Endothelial cell of umbilical vein (primary cell): Measurements from ENCODE around the gene TBCE. TPM values are rescaled to one million over a fixed set of nuclear protein-coding genes. Genes with fewer than 3 reads are reported as not detected.

ENCODE experiments used
- BruUV-seq: library from RNA; stranded (reverse); fragments of 400-500 nt; replicated peaks from 2 replicates; lab custom pipeline; 2021; lab: Mats Ljungman, UMichigan
- CTCF ChIA-PET: fragments of 300-600, 350-600 bp; sonication (Branson Sonifier 250); formaldehyde crosslinking; loops from one replicate; lab custom pipeline; 2021; ENCODE audit warnings: antibody characterized with exemption, inconsistent platforms; lab: Charles Lee
- POLR2A ChIA-PET: fragments of 300-600, 350-600 bp; sonication (Branson Sonifier 250); formaldehyde crosslinking; loops from one replicate; lab custom pipeline; 2021; ENCODE audit warnings: antibody characterized with exemption, inconsistent platforms; lab: Charles Lee
- DNase-seq: peaks from one replicate; pipeline ENCODE4 v3.0.0-alpha.2; 2011; ENCODE audit warnings: low read depth, low spot score
- FAIRE-seq: peaks from 2 replicates; lab custom pipeline; 2011; peaks lifted over from hg19 to GRCh38; lab: Jason Lieb, UNC
- H2AFZ ChIP-seq: 2 replicates; pipeline ENCODE4 v1.6.0; 2012; ENCODE audit warnings: low read depth, low read length, control low read depth, inconsistent platforms
- H3K27ac ChIP-seq: 2 replicates; pipeline ENCODE4 v1.5.1; 2011; ENCODE audit warnings: low read depth, mild to moderate bottlenecking, control low read depth, low read length, moderate library complexity; ENCODE audit not compliant: insufficient read depth
- H3K27me3 ChIP-seq, 2 experiments: 2 replicates each; pipeline versions ENCODE4 v1.6.0 to v1.6.1; 2011; ENCODE audit warnings: low read length in 2 of 2, mixed read lengths in 1 of 2; ENCODE audit not compliant: control insufficient read depth in 2 of 2, insufficient read depth in 2 of 2
- H3K36me3 ChIP-seq, 2 experiments: 2 replicates in 1 of 2; 3 replicates in 1 of 2; pipeline ENCODE4 v1.5.1; 2011; ENCODE audit warnings: low read length in 2 of 2, mild to moderate bottlenecking in 1 of 2, moderate library complexity in 1 of 2; ENCODE audit not compliant: control insufficient read depth in 2 of 2, insufficient read depth in 2 of 2; ENCODE audit errors: extremely low read depth in 1 of 2
- H3K4me1 ChIP-seq: 3 replicates; pipeline ENCODE4 v1.5.1; 2011; ENCODE audit warnings: mild to moderate bottlenecking, low read length; ENCODE audit not compliant: control insufficient read depth, insufficient read depth; ENCODE audit errors: extremely low read depth
- H3K4me2 ChIP-seq: 2 replicates; pipeline ENCODE4 v1.6.1; 2011; ENCODE audit warnings: low read length, control low read depth, mixed read lengths; ENCODE audit not compliant: insufficient read depth
- H3K4me3 ChIP-seq, 3 experiments: fragments of 200-600 bp in 1 of 3; sonication (generic), shearing (Covaris generic) in 1 of 3; replicated peaks in 1 of 3; 2 replicates each; pipeline ENCODE4 v1.5.1; 2011 to 2016; ENCODE audit warnings: control low read depth in 3 of 3, low read length in 3 of 3, mild to moderate bottlenecking in 2 of 3, inconsistent platforms in 1 of 3, low read depth in 1 of 3, moderate library complexity in 1 of 3; ENCODE audit not compliant: insufficient read depth in 1 of 3
- H3K79me2 ChIP-seq: 2 replicates; pipeline ENCODE4 v1.6.0; 2012; ENCODE audit warnings: low read length, inconsistent platforms; ENCODE audit not compliant: control insufficient read depth, insufficient read depth
- H3K9ac ChIP-seq: replicated peaks from 2 replicates; pipeline ENCODE3; 2011; ENCODE audit warnings: low read length, control low read depth; ENCODE audit not compliant: insufficient read depth; ENCODE audit errors: extremely low read depth
- H3K9me1 ChIP-seq: replicated peaks from 3 replicates; pipeline ENCODE4 v1.6.0; 2011; ENCODE audit warnings: mild to moderate bottlenecking, low read length; ENCODE audit not compliant: control insufficient read depth, insufficient read depth; ENCODE audit errors: extremely low read depth
- H3K9me3 ChIP-seq: replicated peaks from 2 replicates; pipeline ENCODE4 v1.5.1; 2012; ENCODE audit warnings: low read length, inconsistent platforms; ENCODE audit not compliant: control insufficient read depth, insufficient read depth
- H4K20me1 ChIP-seq: replicated peaks from 2 replicates; pipeline ENCODE3; 2011; ENCODE audit warnings: mild to moderate bottlenecking, low read length; ENCODE audit not compliant: control insufficient read depth, insufficient read depth; ENCODE audit errors: extremely low read depth
- CTCF ChIP-seq, 2 donors: IDR thresholded peaks; 1 replicate in 1 of 2; 2 replicates in 1 of 2; pipeline ENCODE4 v1.5.1; 2011; ENCODE audit warnings: low read length in 2 of 2, mild to moderate bottlenecking in 2 of 2, moderate library complexity in 2 of 2, control low read depth in 1 of 2, inconsistent platforms in 1 of 2, low read depth in 1 of 2; ENCODE audit not compliant: insufficient read depth in 1 of 2; ENCODE audit errors: extremely low read depth in 1 of 2
- EZH2 ChIP-seq: IDR thresholded peaks from 2 replicates; pipeline ENCODE4 v1.6.1; 2012; ENCODE audit warnings: borderline replicate concordance, low read depth, mild to moderate bottlenecking, moderate library complexity, low read length, inconsistent platforms; ENCODE audit not compliant: severe bottlenecking
- FOS ChIP-seq: IDR thresholded peaks from 2 replicates; pipeline ENCODE4 v1.6.1; 2011; ENCODE audit warnings: mild to moderate bottlenecking, low read length, moderate library complexity, borderline replicate concordance; ENCODE audit not compliant: insufficient read depth
- GATA2 ChIP-seq: IDR thresholded peaks from 2 replicates; pipeline ENCODE4 v1.7.0; 2011; ENCODE audit warnings: low read depth, mild to moderate bottlenecking, moderate library complexity, mixed read lengths, low read length; ENCODE audit not compliant: insufficient read length, insufficient read depth
- JUN ChIP-seq: IDR thresholded peaks from 2 replicates; pipeline ENCODE4 v1.6.1; 2011; ENCODE audit warnings: borderline replicate concordance, low read depth; ENCODE audit not compliant: insufficient read length, insufficient read depth
- MAX ChIP-seq: IDR thresholded peaks from 2 replicates; pipeline ENCODE4 v1.6.1; 2011; ENCODE audit not compliant: insufficient read depth, insufficient read length
- MYC ChIP-seq: IDR thresholded peaks from one replicate; pipeline ENCODE4 v1.6.1; 2011; ENCODE audit warnings: mild to moderate bottlenecking, low read depth, low read length
- POLR2A ChIP-seq: IDR thresholded peaks from 2 replicates; pipeline ENCODE4 v1.6.1; 2012; ENCODE audit warnings: low read depth, mild to moderate bottlenecking, control low read depth, low read length
- POLR2AphosphoS5 ChIP-seq: IDR thresholded peaks from 2 replicates; pipeline ENCODE4 v1.6.1; 2012; ENCODE audit warnings: low read depth, mild to moderate bottlenecking, control low read depth, low read length, moderate library complexity; ENCODE audit not compliant: insufficient read depth
- dilution Hi-C: fragments of 300-500 bp; cut with MboI; formaldehyde crosslinking; loops from one replicate; pipeline ENCODE4 v1.15.0; 2019; ENCODE audit warnings: low sequenced_read_pairs; ENCODE audit not compliant: extremely low pct_ligation_motif_present
- intact Hi-C: fragments of 100-400 bp; cut with micrococcal nuclease; formaldehyde crosslinking; loops from one replicate; pipeline ENCODE4 v1.10.0; 2022
- polyA plus RNA-seq, 4 experiments: library from polyadenylated mRNA; depleted of rRNA in 3 of 4; stranded (reverse) in 3 of 4; unstranded in 1 of 4; fragments of >200 nt; gene quantifications; 2 replicates each; pipeline versions ENCODE4 v1.2.1 to v1.2.3, GENCODE V29; 2011 to 2012; ENCODE audit warnings: missing spikeins in 1 of 4
- total RNA-seq: library from RNA; stranded (reverse); gene quantifications from 2 replicates; pipeline ENCODE4 v1.2.3, GENCODE V29; 2021

The TBCE gene
- total and polyA plus RNA-seq, 2 donors (not counting 3 experiments of a cell fraction or from before 2014, with no cell fraction given): 13.7 to 32.6 TPM

- Histone ChIP-seq H3K4me3 (no peak overlapping the region), H3K4me2 (no peak overlapping the region), H3K36me3 (no peaks in the 10 kb centered on the region), H3K79me2 (no peaks in the 10 kb centered on the region), H4K20me1 (no peaks in the 10 kb centered on the region), H3K9me3 (no peaks in the 10 kb centered on the region), H3K9ac (no peak overlapping the region), H3K4me1 (no peaks in the 10 kb centered on the region), H3K9me1 (no peaks in the 10 kb centered on the region), H2AFZ (no peak overlapping the region), H3K27me3 (no peaks in the 10 kb centered on the region), H3K27ac (no peak overlapping the region)
- intact Hi-C loops (no loop called here), dilution Hi-C loops (no loop called here)
- DNase-seq: no peak
- POLR2A ChIA-PET: no interaction called here
- CTCF ChIA-PET: interaction anchor here (0.6 to 1.4 kb wide), 2 partner anchors 8 to 170 kb away, joined by 3 to 5 read pairs; no protein-coding TSS in a partner anchor
- no TSS peak for BruUV-seq
- no peak for FAIRE-seq
- TF ChIP-seq EZH2 (no peak), POLR2A (no peak), MYC (no peak), POLR2AphosphoS5 (no peak), FOS (no peak), JUN (no peak), GATA2 (no peak), CTCF (IDR thresholded peaks at IDR 0.05; ENCODE audit: extremely low read depth in 1 of 2, insufficient read depth in 1 of 2, low read depth in 1 of 2, low read length in 2 of 2) (no peak), MAX (no peak)
These were observed 56.0 kb downstream of the TBCE start for GRCh38 chr1:235423214-235423652.
